Subcutaneous abdominal adipose tissue (tissue), 5 donors: Measurements from ENCODE around the gene STK11IP.

Experiments
- H3K27ac ChIP-seq: one replicate; pipeline ENCODE4 v1.7.0; 2013; ENCODE audit warnings: low read depth, mild to moderate bottlenecking, inconsistent platforms, low read length, moderate library complexity
- H3K27me3 ChIP-seq, 5 donors: one replicate each; pipeline ENCODE4 v1.7.0; 2013; ENCODE audit warnings: low read length in 5 of 5, inconsistent platforms in 1 of 5; ENCODE audit not compliant: control insufficient read depth in 5 of 5, insufficient read depth in 4 of 5
- H3K36me3 ChIP-seq, 5 donors: one replicate each; pipeline ENCODE4 v1.7.0; 2013; ENCODE audit warnings: low read length in 5 of 5; ENCODE audit not compliant: control insufficient read depth in 5 of 5, insufficient read depth in 5 of 5
- H3K4me1 ChIP-seq, 5 donors: one replicate each; pipeline ENCODE4 v1.7.0; 2013; ENCODE audit warnings: low read length in 5 of 5, mild to moderate bottlenecking in 3 of 5, moderate library complexity in 1 of 5; ENCODE audit not compliant: control insufficient read depth in 5 of 5, insufficient read depth in 5 of 5
- H3K4me3 ChIP-seq, 5 donors: one replicate each; pipeline ENCODE4 v1.7.0; 2013; ENCODE audit warnings: low read length in 5 of 5, low read depth in 1 of 5
- H3K9ac ChIP-seq, 5 donors: one replicate each; pipeline ENCODE4 v1.7.0; 2013; ENCODE audit warnings: low read length in 5 of 5, mild to moderate bottlenecking in 4 of 5, moderate library complexity in 3 of 5
- H3K9me3 ChIP-seq, 5 donors: one replicate each; pipeline ENCODE4 v1.7.0; 2013; ENCODE audit warnings: low read length in 5 of 5; ENCODE audit not compliant: control insufficient read depth in 5 of 5
- donor health status: healthy.
- donor health status: healthy.
- donor health status: healthy.
- donor health status: healthy.
- donor health status: healthy.

Gene STK11IP

GRCh38 chr2:219616550-219616949 is 18.9 kb downstream of the STK11IP start:
- no peak overlapping the region for H3K27ac ChIP-seq
- no peak overlapping the region for H3K4me3 ChIP-seq
- H3K36me3 ChIP-seq, result peaks cover 0 to 48% (median 38%) of the 10 kb centered on the region in 5 donors
- peaks cover 0 to 6% (median 0%) of the 10 kb centered on the region in 5 donors for H3K4me1 ChIP-seq
- no peaks in the 10 kb centered on the region for H3K27me3 ChIP-seq
- H3K9ac ChIP-seq, result no peak overlapping the region
- H3K9me3 ChIP-seq, result no peaks in the 10 kb centered on the region

- H3K36me3 ChIP-seq, result peaks cover 0 to 33% (median 26%) of the 10 kb centered on the region in 5 donors
These were observed 21.1 kb downstream of the STK11IP start for GRCh38 chr2:219618733-219619122.

GRCh38 chr2:219619235-219619634 is 21.6 kb downstream of the STK11IP start:
- Histone ChIP-seq H3K4me1 (peaks cover 0 to 6% (median 0%) of the 10 kb centered on the region in 5 donors), H3K9me3 (no peaks in the 10 kb centered on the region), H3K36me3 (peaks cover 0 to 28% (median 21%) of the 10 kb centered on the region in 5 donors), H3K9ac (no peak overlapping the region), H3K27ac (no peak overlapping the region), H3K4me3 (no peak overlapping the region), H3K27me3 (no peaks in the 10 kb centered on the region)

More at GRCh38 chr2:219618733-219619122, 21.1 kb downstream of the STK11IP start:
- no peaks in the 10 kb centered on the region for H3K27me3 ChIP-seq
- no peaks in the 10 kb centered on the region for H3K9me3 ChIP-seq
- H3K9ac ChIP-seq, result no peak overlapping the region
- peaks cover 0 to 6% (median 0%) of the 10 kb centered on the region in 5 donors for H3K4me1 ChIP-seq
- H3K4me3 ChIP-seq, result no peak overlapping the region
- no peak overlapping the region for H3K27ac ChIP-seq

- Histone ChIP-seq H3K27ac (no peak overlapping the region), H3K27me3 (no peaks in the 10 kb centered on the region), H3K4me3 (no peak overlapping the region), H3K9ac (no peak overlapping the region), H3K9me3 (no peaks in the 10 kb centered on the region), H3K36me3 (peaks cover 0 to 15% (median 8%) of the 10 kb centered on the region in 5 donors), H3K4me1 (peaks cover 0 to 6% (median 0%) of the 10 kb centered on the region in 5 donors)
These were observed 22.9 kb downstream of the STK11IP start for GRCh38 chr2:219620546-219620945.

GRCh38 chr2:219621935-219622334 is 24.3 kb downstream of the STK11IP start:
- Histone ChIP-seq H3K4me1 (peaks cover 0 to 2% (median 0%) of the 10 kb centered on the region in 5 donors), H3K9ac (no peak overlapping the region), H3K9me3 (no peaks in the 10 kb centered on the region), H3K27me3 (peaks cover 0 to 5% (median 2%) of the 10 kb centered on the region in 5 donors), H3K4me3 (no peak overlapping the region), H3K36me3 (peaks cover 0 to 1% (median 0%) of the 10 kb centered on the region in 5 donors), H3K27ac (no peak overlapping the region)

- H3K27me3 ChIP-seq, result peaks cover 0 to 5% (median 4%) of the 10 kb centered on the region in 5 donors
- H3K4me1 ChIP-seq, result peaks cover 0 to 5% (median 2%) of the 10 kb centered on the region in 5 donors
- H3K27ac ChIP-seq, result no peak overlapping the region
- no peaks in the 10 kb centered on the region for H3K36me3 ChIP-seq
- H3K4me3 ChIP-seq, result no peak overlapping the region
- no peak overlapping the region for H3K9ac ChIP-seq
- H3K9me3 ChIP-seq, result no peaks in the 10 kb centered on the region
These were observed 24.8 kb downstream of the STK11IP start for GRCh38 chr2:219622472-219622871.

GRCh38 chr2:219624565-219624964 is 26.9 kb downstream of the STK11IP start:
- Histone ChIP-seq H3K27ac (no peak overlapping the region), H3K9me3 (no peaks in the 10 kb centered on the region), H3K27me3 (peaks cover 0 to 15% (median 11%) of the 10 kb centered on the region in 5 donors), H3K36me3 (no peaks in the 10 kb centered on the region), H3K4me3 (no peak overlapping the region), H3K9ac (no peak overlapping the region), H3K4me1 (peaks cover 0 to 17% (median 3%) of the 10 kb centered on the region in 5 donors)

- Histone ChIP-seq H3K9ac (no peak overlapping the region), H3K27ac (no peak overlapping the region), H3K27me3 (peaks cover 0 to 15% (median 11%) of the 10 kb centered on the region in 5 donors), H3K36me3 (no peaks in the 10 kb centered on the region), H3K4me1 (peaks cover 0 to 17% (median 3%) of the 10 kb centered on the region in 5 donors), H3K9me3 (no peaks in the 10 kb centered on the region), H3K4me3 (no peak overlapping the region)
These were observed 27.5 kb downstream of the STK11IP start for GRCh38 chr2:219625179-219625578.

GRCh38 chr2:219626540-219626939 is 28.9 kb downstream of the STK11IP start:
- Histone ChIP-seq H3K4me3 (no peak overlapping the region), H3K9ac (no peak overlapping the region), H3K27me3 (peaks cover 0 to 15% (median 11%) of the 10 kb centered on the region in 5 donors), H3K36me3 (no peaks in the 10 kb centered on the region), H3K27ac (no peak overlapping the region), H3K9me3 (no peaks in the 10 kb centered on the region), H3K4me1 (peaks cover 0 to 17% (median 3%) of the 10 kb centered on the region in 5 donors)

- H3K4me1 ChIP-seq, result peaks cover 0 to 17% (median 3%) of the 10 kb centered on the region in 5 donors
- H3K9ac ChIP-seq, result no peak within 1 kb of the TSS
- no peaks in the 10 kb centered on the region for H3K36me3 ChIP-seq
- no peak within 1 kb of the TSS for H3K27ac ChIP-seq
- H3K4me3 ChIP-seq, result peak within 1 kb of the TSS; percentile 4 to 61 (median 35)
- no peaks in the 10 kb centered on the region for H3K9me3 ChIP-seq
- H3K27me3 ChIP-seq, result peaks cover 0 to 15% (median 11%) of the 10 kb centered on the region in 5 donors
These were observed 29.7 kb downstream of the STK11IP start, which contains the start of gene SLC4A3 for GRCh38 chr2:219627103-219628100. TSS of gene SLC4A3 (plus strand) at chr2:219627630. CDS start at chr2:219627993, 363 bp downstream.
